Amniotic stem cell (primary cell): ENCODE measurements around the gene PSMA6.
"Not testable (repeated sequence)": the region's sequence is repeated elsewhere in the genome, so short reads cannot be mapped to it uniquely, and the experiment has no call there.

Experiments
- DNase-seq: peaks from one replicate; lab custom pipeline; 2025; lab: John Stamatoyannopoulos, UW

The PSMA6 gene

DNA sequence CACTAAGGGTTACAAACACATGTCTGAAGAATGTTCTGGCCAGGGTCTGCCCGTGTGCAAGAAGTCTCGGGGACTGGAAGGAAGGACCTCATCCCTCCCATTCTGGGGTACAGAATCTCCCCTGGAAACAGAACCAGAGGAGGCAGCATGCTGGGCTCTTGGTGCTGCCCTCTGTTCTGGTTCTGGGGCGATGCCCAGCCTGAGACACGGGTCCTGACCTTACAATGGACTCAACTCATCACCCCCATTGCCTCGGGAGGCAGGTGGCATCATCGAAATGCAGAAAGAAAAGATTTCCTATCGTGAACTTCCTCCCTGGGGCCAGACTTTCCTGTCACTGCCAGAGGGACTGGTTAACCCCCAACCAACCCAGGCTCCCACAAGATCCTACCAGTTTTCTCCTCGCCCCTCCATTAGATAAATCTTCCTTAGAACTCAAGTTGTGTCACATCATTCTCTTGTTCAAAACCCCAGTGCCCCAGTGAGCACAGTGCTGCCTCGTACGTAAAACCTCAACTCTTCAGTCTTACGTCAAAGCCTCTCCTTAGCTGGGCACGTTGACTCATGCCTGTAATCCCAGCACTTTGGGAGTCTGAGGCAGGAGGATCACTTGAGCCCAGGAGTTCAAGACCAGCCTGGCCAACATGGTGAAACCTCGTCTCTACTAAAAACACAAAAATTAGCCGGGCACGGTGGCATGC is 52.1 kb downstream of the PSMA6 start:
- no peak for DNase-seq

DNA sequence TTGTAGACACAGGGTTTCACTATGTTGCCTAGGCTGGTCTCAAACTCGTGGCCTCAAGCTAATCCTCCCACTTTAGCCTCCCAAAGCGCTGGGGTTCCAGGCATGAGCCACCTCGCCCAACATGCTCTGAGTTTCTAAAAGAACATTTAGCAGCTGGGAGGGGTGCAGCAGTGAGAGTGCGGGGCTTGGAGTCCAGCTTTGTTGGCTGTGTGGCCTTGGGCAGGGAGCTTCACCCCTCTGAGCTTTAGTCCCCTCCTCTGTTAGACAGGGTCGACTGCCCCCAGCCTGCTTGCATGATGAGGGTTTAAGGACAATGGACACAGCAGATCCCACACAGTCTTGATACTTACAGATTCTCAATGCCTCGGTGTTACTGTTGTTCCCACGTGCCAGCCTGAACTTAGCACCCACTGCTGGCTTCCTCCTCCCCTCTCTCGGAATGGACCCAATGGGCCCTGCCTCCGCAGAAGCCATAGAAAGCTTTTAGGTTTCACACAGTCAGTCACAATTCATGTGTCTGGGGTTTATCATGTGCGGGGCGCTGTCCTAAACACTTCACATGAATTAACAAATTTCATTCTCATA is 54.6 kb downstream of the PSMA6 start:
- no peak for DNase-seq

DNA sequence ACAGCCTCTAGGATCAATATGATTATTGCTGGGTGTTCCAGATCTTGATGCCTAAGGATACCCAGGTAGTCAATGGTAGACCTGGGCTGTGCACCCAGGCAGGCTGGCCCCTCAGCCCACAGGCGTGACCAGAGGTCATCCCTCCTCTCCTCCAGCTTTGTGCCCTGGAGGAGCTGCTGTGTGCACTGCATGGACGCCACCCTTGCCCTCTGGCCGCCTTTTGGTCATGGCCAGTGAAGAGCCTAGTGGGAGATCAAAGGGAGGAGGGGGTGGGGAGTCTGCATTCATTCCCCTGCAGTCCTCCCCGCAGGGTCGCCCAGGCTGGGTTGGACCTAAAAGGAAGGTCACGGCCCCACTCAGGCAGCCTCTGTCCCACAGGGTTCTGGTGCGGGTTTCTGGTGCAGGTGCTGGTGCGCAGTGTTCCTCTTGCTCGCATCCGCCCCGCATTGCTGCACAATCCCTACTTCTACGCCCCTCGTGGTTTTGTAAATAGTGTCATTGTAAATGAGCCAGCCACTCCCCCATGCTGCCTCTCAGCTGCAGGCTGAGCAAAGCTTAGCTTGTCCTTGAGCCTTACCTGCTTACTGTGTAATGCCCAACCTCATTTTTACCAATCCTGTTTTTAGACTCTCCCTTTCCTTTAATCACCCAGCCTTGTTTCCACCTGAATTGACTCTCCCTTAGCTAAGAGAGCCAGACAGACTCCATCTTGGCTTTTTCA is 55.3 kb downstream of the PSMA6 start:
- no peak for DNase-seq

DNA sequence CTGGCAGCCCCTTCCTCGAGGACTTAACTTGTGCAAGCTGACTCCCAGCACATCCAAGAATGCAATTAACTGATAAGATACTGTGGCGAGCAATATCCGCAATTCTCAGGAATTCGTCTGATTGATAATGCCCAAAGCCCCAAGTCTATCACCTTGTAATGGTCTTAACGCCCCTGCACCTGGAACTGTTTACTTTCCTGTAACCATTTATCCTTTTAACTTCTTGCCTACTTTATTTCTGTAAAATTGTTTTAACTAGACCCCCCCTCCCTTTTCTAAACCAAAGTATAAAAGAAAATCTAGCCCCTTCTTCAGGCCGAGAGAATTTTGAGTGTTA is 55.8 kb downstream of the PSMA6 start:
- DNase-seq: not testable (repeated sequence)

DNA sequence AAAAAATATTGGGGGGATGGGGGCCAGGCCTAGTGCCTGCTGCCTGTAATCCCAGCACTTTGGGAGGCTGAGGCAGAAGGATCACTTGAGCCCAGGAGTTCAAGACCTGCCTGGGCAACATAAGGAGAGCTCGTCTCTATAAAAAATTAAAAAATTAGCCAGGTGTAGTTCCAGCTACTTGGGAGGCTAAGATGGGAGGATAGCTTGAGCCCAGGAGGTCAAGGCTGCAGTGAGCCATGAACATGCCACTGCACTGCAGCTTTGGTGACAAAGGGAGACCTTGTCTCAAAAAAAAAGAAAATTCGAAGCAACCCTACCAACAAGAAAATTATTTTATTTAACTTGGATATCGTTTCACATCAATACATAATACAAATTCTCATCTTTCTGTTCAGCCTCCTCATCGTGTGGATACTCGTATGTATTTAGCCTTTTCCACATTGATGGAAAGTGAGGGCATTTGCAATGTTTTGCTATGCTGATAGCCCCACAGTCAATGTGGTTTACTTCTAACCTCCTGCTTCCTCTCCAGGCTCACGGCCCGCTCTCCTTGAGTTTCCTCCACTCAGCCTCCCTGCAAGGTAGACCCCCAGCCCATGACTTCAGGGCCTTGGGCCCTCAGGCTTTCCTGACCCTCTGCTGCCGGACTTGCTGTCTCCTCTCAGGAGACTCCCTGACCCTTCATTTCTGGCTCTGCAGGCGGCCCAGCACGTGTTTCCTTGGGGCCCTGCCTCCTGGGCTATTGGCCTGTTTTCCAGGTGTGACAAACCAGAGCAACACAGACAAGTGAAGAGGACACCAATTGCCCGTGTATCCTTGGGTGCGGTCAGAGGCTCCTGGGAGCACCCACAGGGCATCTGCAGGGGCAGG is 57.5 kb downstream of the PSMA6 start:
- DNase-seq: no peak

DNA sequence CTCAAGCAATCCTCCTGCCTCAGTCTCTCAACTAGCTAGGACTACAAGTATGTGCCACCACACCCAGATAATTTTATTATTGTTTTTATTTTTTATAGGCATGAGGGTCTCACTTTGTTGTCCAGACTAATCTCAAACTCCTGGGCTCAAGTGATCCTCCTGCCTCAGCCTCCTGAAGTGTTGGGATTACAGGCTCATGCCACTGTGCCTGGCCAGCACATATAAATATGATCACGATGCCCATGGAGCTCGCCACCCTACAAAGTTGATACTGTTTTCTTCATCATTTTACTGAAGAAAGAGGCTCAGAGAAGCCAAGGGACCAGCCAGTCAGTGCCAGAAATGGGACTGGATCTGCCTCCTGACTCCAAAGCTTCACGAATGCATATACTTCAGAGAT is 59.3 kb downstream of the PSMA6 start:
- no peak for DNase-seq

DNA sequence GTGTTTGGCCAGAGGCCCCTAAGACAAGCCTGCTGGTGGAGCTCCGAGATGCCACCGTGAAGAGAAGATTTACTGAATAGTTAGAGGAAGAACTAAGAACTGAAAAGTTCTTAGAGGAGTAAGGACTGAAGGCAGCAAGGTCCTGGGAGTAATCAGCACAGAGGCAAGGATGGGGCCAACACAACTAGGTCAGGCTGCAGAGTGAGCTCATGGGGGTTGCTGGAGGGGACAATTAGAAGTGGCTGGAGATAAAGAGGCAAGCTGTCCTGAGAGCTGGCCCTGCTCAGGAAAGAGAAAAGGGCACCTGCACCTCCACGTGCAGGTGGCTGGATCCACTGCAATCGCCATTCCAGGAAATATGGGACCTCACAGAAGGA is 59.7 kb downstream of the PSMA6 start:
- no peak for DNase-seq

DNA sequence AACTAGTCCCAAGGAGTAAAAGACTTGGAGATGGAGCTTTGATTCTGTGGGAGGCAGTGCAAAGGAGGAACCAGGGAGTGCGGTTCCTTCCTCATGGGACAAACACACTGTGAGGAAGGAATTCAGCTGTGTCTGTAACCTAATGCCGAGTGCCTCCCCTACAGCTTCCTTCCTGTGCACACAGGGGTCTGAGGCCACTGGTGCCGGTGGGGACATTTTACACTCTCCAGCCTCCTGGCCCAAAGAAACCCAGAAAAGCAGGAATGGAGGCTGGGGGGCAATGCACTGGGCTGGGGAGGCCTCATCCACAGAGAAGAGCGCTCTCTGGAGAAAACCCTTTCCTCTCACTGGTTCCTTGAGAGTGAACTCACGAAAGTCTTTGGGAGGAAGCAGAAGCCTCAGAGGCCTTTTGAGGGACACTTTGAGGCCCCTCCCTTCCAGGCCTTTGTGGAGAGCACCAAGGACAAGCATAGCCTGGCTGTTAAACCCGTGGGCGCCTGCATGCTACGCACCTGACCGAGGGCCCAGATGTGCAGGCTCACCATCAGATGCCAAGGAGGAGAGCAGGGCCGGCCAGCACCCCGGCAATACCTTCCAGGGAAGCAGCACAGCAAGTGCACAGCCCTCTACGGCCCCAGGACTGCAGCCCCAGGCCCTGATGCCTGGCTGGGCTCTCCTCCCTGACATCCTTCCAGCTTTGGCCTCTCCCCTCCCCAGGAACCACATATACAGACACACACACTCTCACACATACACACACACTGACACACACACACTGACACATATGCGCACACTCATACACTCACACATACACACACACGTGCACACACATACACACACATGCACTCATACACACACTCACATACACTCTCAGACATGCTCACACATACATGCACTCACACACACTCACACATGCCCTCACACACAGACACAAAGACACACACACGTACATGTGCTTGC is 60.4 kb downstream of the PSMA6 start:
- no peak for DNase-seq

DNA sequence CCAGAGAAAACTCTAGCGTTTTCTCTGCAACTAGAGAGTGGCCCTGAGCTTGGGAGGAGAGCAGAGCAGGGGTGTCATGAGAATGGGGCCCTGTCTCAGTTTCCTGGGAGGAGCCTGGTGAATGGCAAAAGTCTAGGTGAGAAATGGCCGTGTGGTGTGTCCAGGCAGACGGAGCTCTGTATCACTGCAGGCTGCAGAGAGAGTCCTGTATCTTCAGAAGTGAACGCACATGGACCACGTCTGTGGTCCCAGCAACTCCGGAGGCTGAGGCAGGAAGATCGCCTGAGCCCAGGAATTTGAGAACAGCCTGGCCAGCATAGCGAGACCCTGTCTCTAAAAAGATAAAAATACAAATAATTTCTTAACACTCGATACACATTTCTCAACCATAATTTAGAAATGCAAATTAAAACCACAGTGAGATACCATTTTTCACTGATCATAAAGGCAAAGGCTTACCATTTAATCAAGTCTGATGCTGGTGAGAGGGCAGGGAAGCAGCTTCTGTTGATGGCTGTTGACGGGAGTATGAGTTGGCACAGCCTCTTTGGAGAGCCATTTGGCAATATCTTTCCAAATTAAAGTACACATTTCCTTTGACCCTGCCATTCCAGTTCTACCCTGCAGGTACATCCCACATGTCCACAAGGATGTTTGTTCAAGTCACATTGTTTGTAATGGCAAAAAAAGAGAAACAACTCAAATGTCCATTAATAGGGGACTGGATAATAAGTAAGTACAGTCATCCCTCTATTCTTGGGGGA is 61.4 kb downstream of the PSMA6 start:
- no peak for DNase-seq

DNA sequence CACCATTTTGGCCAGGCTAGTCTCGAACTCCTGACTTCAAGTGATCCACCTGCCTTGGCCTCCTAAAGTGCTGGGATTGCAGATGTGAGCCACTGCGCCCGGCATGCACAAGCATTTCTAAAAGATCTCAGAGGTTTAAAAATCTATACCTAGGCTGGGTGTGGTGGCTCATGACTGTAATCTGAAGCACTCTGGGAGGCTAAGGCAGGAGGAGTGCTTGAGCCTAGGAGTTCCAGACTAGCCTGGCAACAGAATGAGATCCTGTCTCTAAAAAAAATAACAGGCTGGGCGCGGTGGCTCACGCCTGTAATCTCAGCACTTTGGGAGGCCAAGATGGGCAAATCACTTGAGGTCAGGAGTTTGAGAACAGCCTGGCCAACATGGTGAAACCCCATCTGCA is 63.1 kb downstream of the PSMA6 start:
- DNase-seq: not testable (repeated sequence)

DNA sequence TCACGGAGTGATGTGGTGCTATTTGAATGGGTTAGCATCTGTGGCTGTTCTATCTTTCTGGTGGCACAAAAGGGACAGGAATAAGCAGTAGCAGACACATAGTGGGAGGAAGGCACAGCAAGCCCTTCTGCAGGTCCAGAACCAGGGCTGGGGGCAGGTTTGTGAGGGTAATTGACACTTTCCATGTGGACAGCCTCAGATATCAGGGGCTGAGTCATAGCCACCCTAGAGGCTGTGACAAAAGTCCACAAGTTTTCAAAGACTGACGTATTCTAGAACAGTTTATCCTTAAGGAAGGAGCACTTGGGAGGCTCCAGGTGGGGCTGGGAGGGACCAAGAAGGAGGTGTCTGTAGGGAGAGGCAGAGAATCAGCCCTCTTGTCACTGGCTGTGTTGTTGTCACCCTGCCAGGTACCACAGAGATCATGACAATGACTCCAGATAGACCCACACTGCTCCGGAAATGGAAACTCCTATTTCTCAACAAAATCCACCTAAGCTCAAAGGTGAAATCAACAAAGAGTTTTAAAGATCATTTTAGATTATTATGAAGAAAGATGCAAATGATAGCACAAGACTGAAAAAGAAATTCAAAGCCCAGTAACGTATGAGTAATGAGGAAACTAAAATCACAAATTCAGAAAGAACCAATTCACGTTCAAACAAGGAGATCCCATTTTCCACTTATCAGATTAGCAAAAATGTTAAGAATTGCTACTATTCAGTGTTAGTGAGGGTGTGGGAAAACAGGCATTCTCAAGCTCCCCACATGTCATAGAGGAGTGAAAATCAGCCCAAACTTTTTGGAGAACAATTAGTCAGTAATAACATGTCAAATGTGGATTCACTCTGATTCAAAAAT is 64.0 kb downstream of the PSMA6 start:
- no peak for DNase-seq

DNA sequence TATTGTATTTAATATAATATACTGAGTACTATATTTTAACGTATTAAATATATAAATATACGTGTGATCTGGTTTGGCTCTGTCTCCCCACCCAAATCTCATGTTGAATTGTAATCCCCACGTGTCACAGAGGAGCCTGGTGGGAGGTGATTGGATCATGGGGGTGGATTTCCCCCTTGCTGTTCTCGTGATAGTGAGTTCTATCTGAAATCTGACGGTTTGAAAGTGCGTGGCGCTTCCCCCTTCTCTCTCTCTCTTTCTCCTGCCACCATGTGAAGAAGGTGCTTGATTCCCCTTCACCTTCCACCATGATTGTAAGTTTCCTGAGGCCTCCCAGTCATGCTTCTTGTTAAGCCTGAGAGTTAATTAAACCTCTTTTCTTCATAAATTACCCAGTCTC is 67.5 kb downstream of the PSMA6 start:
- not testable (repeated sequence) for DNase-seq

DNA sequence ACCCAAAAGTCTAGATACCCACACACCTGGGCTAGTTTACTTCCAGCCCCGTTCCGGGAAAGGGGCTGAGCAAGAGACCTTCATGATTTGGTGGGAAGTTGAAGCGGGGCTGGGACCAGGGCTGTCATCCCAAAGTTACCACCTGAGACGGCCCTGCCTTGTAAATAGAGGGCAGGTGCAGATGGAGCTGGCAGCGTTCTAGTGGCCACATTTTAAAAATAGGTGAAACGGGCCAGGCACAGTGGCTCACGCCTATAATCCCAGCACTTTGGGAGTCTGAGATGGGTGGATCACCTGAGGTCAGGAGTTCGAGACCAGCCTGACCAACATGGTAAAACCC is 68.9 kb downstream of the PSMA6 start:
- DNase-seq: no peak

DNA sequence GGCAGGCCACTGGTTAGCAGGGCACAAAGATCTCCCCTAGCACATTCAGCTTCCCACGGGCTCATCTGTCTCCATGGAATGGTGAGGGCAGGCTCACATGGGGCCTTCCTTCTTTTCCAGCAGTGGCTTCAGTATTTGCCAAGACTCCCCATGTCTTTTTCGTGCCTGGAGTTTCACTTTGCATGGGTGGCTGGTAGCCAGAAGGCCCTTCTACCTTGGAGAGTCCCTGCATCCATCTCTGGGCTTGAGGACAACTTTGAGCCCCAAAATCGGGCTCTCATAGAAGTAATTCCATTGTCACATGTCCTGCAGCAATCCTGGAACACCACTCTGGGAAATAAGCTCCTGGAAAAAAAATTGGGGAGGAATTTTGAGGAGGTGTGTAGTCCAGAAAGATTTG is 70.3 kb downstream of the PSMA6 start:
- no peak for DNase-seq

DNA sequence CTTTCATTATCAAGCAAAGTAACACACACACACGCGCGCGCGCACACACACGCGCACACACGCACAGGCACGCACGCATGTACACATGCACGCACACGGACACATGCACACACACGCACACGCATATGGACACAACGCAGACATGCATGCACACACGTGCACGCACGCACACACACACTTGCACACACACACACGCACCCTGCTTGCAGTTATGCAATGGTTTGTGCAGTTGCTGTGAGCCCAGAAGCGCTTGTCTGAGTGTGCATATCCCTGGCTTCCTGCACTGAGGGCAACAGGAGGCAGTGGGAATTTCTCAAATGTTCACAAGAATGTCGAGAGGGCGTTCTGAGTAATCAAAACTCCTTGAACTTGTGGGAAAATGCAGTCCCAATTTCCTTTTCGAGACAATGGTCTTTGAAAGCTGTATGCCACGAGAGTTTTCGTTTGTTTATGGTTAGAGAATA is 70.8 kb downstream of the PSMA6 start:
- no peak for DNase-seq

DNA sequence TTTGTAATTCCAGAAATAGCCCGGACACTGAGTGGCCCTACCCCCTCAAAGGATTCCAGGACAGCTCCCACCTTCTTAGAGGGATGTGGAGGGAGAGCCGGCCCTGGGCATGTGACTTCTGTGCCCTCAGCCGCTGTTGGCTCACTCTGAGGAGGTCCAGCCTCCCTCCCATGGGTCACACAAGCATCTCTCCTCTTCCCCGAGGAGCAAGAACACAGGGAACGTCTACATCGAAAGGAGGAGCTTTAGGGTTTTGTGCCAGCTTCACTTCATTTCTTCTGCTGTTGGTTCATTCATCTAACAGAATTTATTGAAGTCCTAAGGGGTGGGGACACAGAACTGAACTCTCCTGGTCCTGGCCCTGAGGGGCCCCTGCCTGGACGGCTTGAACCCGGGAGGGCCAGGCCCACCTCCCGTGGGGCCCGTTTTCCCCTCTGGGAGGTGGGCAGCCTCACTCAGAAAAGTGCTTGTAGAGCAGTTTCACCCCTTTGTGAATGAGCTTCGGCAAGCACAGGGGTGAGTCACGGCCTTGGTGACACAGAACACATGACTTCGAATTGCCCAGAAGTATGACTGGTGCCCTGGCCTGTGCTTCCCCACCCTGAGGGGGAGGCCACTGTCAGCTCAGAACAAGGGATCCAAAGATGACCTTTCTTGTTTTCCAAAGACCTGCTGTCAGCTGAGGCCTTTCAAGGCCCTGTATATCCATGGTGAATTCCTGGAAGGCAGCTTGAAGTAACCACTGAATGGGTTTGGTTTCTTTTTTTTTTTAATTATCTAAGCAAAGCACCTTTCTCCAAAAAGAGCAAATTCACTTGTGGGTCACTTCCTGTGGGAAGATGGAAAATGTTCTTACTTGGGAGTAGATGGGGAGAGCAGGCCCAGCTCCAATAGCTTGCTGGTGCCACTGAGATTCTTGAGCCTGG is 73.2 kb downstream of the PSMA6 start:
- peak; percentile 86 for DNase-seq

DNA sequence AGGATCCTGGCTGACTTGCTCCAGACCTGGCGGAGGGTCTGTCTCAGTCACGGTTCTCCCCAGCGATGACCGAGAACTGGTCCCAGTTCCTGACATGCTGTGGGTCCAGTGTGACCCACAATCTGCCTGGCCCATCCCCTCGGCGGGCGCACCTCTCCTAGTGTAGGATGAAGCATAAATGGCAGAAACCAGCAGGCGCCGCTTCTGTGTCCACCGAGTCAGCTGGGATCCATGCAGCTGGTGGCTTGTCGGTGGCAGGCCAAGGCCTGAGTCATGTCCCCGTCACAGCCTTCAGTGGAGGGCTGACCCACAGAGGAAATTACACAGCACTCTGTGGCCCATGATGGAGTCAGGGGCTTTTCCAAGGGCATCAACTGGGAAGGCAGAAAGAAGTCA is 73.9 kb downstream of the PSMA6 start:
- no peak for DNase-seq

DNA sequence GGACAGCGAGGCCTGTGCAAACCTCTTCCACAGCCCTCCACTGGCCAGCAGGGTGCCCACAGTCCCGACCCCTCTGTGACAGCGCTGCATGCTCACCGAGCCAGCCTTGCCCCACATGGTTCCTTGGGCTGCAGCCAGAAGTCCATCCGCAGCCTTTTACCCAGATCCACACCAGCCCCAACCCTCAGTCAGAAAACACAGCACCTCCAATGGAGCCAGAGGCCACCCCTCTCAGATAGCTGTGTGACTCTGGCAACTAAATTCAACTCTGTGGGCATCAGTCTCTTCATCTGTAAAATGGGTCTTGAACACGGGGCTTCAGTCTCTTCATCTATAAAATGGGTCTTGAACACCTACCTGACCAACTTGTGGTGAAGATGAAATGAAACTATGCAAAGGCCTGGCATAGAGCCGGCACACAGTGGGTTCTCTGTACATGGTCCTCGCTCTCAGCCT is 74.4 kb downstream of the PSMA6 start:
- DNase-seq: no peak

DNA sequence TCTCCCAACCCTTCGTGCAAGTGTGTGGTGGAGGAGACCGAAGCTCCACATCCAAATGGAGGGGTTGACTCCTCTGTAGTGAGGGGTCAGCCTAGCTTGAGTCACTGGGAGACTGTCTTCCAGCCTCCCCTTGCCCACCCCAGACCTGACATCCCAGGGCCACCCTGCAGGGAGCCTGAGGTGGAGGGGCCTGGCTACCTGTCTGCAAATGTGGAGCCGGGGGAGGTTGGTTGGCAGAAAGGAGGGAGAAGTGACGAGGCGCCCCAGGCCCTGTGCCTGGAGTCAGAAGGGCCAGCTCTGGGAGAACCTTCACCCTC is 74.8 kb downstream of the PSMA6 start:
- DNase-seq: no peak
